ENCODE data around the gene GUSB.

DNA sequence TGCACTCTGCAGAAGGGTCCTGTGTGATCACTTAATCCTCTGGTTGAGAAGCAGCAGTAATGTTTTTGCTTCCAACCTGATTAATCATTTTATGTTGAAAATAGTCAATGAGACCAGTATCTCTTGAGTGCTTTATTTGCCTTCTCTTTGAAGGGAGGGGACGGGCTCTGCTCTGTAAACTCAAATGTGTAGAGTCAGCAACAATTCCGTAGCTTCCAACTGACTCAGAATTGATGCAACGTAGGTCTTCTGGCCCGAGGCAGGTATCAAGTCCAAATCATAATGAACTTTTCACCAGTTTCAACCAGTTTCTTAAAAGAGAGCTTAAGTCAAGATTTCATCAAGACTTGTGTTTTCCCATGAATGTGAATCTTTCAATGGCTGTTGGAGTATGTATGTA is 26.3 kb downstream of the GUSB start:
- TF ChIP-seq, protein P1, sequence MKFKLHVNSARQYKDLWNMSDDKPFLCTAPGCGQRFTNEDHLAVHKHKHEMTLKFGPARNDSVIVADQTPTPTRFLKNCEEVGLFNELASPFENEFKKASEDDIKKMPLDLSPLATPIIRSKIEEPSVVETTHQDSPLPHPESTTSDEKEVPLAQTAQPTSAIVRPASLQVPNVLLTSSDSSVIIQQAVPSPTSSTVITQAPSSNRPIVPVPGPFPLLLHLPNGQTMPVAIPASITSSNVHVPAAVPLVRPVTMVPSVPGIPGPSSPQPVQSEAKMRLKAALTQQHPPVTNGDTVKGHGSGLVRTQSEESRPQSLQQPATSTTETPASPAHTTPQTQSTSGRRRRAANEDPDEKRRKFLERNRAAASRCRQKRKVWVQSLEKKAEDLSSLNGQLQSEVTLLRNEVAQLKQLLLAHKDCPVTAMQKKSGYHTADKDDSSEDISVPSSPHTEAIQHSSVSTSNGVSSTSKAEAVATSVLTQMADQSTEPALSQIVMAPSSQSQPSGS (IDR thresholded peaks at IDR 0.05; ENCODE audit: low read length) = no peak
- TF ChIP-seq, protein P2, sequence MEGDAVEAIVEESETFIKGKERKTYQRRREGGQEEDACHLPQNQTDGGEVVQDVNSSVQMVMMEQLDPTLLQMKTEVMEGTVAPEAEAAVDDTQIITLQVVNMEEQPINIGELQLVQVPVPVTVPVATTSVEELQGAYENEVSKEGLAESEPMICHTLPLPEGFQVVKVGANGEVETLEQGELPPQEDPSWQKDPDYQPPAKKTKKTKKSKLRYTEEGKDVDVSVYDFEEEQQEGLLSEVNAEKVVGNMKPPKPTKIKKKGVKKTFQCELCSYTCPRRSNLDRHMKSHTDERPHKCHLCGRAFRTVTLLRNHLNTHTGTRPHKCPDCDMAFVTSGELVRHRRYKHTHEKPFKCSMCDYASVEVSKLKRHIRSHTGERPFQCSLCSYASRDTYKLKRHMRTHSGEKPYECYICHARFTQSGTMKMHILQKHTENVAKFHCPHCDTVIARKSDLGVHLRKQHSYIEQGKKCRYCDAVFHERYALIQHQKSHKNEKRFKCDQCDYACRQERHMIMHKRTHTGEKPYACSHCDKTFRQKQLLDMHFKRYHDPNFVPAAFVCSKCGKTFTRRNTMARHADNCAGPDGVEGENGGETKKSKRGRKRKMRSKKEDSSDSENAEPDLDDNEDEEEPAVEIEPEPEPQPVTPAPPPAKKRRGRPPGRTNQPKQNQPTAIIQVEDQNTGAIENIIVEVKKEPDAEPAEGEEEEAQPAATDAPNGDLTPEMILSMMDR (IDR thresholded peaks at IDR 0.05; ENCODE audit: control extremely low read depth in 1 of 3, insufficient read depth in 1 of 3, low read depth in 1 of 3, low read length in 3 of 3) = no peak
- TF ChIP-seq EZH2 (IDR thresholded peaks at IDR 0.05; ENCODE audit: low read depth, low read length, severe bottlenecking) (no peak), CHD2 (IDR thresholded peaks at IDR 0.05; ENCODE audit: low read length) (no peak), HDAC2 (IDR thresholded peaks at IDR 0.05; ENCODE audit: borderline replicate concordance in 1 of 2, low read depth in 2 of 2, low read length in 2 of 2) (no peak), RXRA (IDR thresholded peaks at IDR 0.05; ENCODE audit: insufficient read depth, low read depth, low read length) (no peak), SP1 (IDR thresholded peaks at IDR 0.05; ENCODE audit: low read depth, low read length) (no peak), TAF1 (IDR thresholded peaks at IDR 0.05; ENCODE audit: low read depth, low read length) (no peak), RAD21 (IDR thresholded peaks at IDR 0.05 in 1 of 2, conservative IDR thresholded peaks at IDR 0.05 in 1 of 2; ENCODE audit: low read depth in 2 of 2, low read length in 2 of 2) (no peak), SAP30 (IDR thresholded peaks at IDR 0.05; ENCODE audit: insufficient read depth, insufficient replicate concordance, low read length) (no peak)
- TF ChIP-seq, protein P3, sequence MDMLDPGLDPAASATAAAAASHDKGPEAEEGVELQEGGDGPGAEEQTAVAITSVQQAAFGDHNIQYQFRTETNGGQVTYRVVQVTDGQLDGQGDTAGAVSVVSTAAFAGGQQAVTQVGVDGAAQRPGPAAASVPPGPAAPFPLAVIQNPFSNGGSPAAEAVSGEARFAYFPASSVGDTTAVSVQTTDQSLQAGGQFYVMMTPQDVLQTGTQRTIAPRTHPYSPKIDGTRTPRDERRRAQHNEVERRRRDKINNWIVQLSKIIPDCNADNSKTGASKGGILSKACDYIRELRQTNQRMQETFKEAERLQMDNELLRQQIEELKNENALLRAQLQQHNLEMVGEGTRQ (IDR thresholded peaks at IDR 0.05; ENCODE audit: low read length) = no peak
- TF ChIP-seq, protein P4, sequence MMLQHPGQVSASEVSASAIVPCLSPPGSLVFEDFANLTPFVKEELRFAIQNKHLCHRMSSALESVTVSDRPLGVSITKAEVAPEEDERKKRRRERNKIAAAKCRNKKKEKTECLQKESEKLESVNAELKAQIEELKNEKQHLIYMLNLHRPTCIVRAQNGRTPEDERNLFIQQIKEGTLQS (IDR thresholded peaks at IDR 0.05; ENCODE audit: insufficient read depth, low read depth, low read length) = no peak

Measured in H1 (cell line).